OCI-LY1 (cell line): ENCODE measurements around the gene MCM10.

Source experiments
- H2AFZ ChIP-seq: fragments of 200-600 bp; sonication (generic), shearing (Covaris generic); 2 replicates; pipeline ENCODE4 v1.6.0; 2014; ENCODE audit warnings: antibody characterized with exemption, mild to moderate bottlenecking, low read length
- H3F3A ChIP-seq: fragments of 200-600 bp; sonication (generic), shearing (Covaris generic); 2 replicates; pipeline ENCODE4 v1.6.0; 2014; ENCODE audit warnings: mild to moderate bottlenecking, antibody characterized with exemption, low read length, moderate library complexity; ENCODE audit not compliant: insufficient read depth
- H3K27ac ChIP-seq: fragments of 200-600 bp; sonication (generic); 2 replicates; pipeline ENCODE4 v1.5.1; 2014; ENCODE audit warnings: low read length, mixed run types, mild to moderate bottlenecking, low read depth; ENCODE audit not compliant: poor library complexity, severe bottlenecking
- H3K27me3 ChIP-seq: fragments of 200-600 bp; sonication (generic); 2 replicates; pipeline ENCODE4 v1.6.0; 2014; ENCODE audit warnings: antibody characterized with exemption, mild to moderate bottlenecking, low read length, moderate library complexity; ENCODE audit not compliant: insufficient read depth
- H3K36me3 ChIP-seq: fragments of 200-600 bp; sonication (generic); 2 replicates; pipeline ENCODE4 v1.6.1; 2014; ENCODE audit warnings: mild to moderate bottlenecking, antibody characterized with exemption, low read length, moderate library complexity, mixed read lengths; ENCODE audit not compliant: insufficient read depth
- H3K4me1 ChIP-seq: fragments of 200-600 bp; sonication (generic); 2 replicates; pipeline ENCODE4 v1.5.1; 2014; ENCODE audit warnings: mild to moderate bottlenecking, low read length, moderate library complexity; ENCODE audit not compliant: insufficient read depth, severe bottlenecking
- H3K4me2 ChIP-seq: fragments of 200-600 bp; sonication (generic), shearing (Covaris generic); 2 replicates; pipeline ENCODE4 v1.6.1; 2014; ENCODE audit warnings: low read length
- H3K4me3 ChIP-seq: fragments of 200-600 bp; sonication (generic); 2 replicates; pipeline ENCODE4 v1.5.1; 2014; ENCODE audit warnings: low read length, low read depth, mild to moderate bottlenecking, mixed read lengths; ENCODE audit not compliant: poor library complexity, severe bottlenecking
- H3K79me2 ChIP-seq: fragments of 200-600 bp; shearing (Covaris generic); 2 replicates; pipeline ENCODE4 v1.6.1; 2016; ENCODE audit warnings: mixed run types, low read length, mixed read lengths; ENCODE audit not compliant: insufficient read depth
- H3K9ac ChIP-seq: fragments of 200-600 bp; sonication (generic), shearing (Covaris generic); 2 replicates; pipeline ENCODE4 v1.6.1; 2014; ENCODE audit warnings: mild to moderate bottlenecking, low read length, mixed read lengths
- H3K9me2 ChIP-seq: fragments of 200-600 bp; sonication (generic), shearing (Covaris generic); 2 replicates; pipeline ENCODE4 v1.6.1; 2014; ENCODE audit warnings: low read depth, mild to moderate bottlenecking, low read length, mixed read lengths
- H3K9me3 ChIP-seq: fragments of 200-600 bp; shearing (Covaris generic); 2 replicates; pipeline ENCODE4 v1.6.1; 2014; ENCODE audit warnings: low read length, mixed read lengths
- H4K20me1 ChIP-seq: fragments of 200-600 bp; sonication (generic), shearing (Covaris generic); 2 replicates; pipeline ENCODE4 v1.6.0; 2016; ENCODE audit warnings: mild to moderate bottlenecking, low read length; ENCODE audit not compliant: insufficient read depth
- EZH2 ChIP-seq: fragments of 200-600 bp; sonication (generic), shearing (Covaris generic); IDR thresholded peaks from 2 replicates; pipeline ENCODE4 v1.8.0; 2017; ENCODE audit warnings: borderline replicate concordance, mixed run types, mild to moderate bottlenecking, antibody characterized with exemption, low read length, moderate library complexity, mixed read lengths
- TF ChIP-seq, protein P1 (sequence below): fragments of 200-600 bp; sonication (generic), shearing (Covaris generic); IDR thresholded peaks from 2 replicates; pipeline ENCODE4 v1.5.1; 2017; ENCODE audit warnings: mild to moderate bottlenecking, antibody characterized with exemption, low read length, moderate library complexity, mixed read lengths

MCM10 gene

DNA sequence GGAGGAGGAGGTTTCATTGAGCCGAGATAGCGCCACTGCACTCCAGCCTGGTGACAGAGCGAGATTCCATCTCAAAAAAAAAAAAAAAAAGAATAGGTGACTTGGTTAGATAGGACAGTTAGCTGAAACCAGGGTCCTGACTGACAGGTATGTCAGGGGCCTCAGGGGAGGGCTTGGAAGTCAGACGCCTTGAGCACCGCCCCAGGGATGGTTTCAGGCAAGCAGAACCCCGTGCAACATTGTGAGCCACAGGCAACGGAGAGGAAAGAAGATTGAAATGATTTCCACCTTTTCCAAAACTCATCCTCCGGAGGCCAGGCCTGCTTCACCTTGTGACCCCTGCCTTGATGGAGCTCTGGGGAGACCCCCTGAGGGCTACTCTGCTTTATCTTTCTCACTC, 64.2 kb downstream of the MCM10 start:
- Histone ChIP-seq H3K4me3 (no peak overlapping the region), H4K20me1 (no peaks in the 10 kb centered on the region), H3K9me3 (no peaks in the 10 kb centered on the region), H3K79me2 (no peaks in the 10 kb centered on the region), H3K9ac (no peak overlapping the region), H3K4me2 (no peak overlapping the region), H3K36me3 (no peaks in the 10 kb centered on the region), H3K4me1 (no peaks in the 10 kb centered on the region), H3K27ac (no peak overlapping the region), H3F3A (no peaks in the 10 kb centered on the region), H2AFZ (no peak overlapping the region), H3K27me3 (no peaks in the 10 kb centered on the region), H3K9me2 (no peaks in the 10 kb centered on the region)
- no peak for TF ChIP-seq EZH2
- TF ChIP-seq, protein P1, sequence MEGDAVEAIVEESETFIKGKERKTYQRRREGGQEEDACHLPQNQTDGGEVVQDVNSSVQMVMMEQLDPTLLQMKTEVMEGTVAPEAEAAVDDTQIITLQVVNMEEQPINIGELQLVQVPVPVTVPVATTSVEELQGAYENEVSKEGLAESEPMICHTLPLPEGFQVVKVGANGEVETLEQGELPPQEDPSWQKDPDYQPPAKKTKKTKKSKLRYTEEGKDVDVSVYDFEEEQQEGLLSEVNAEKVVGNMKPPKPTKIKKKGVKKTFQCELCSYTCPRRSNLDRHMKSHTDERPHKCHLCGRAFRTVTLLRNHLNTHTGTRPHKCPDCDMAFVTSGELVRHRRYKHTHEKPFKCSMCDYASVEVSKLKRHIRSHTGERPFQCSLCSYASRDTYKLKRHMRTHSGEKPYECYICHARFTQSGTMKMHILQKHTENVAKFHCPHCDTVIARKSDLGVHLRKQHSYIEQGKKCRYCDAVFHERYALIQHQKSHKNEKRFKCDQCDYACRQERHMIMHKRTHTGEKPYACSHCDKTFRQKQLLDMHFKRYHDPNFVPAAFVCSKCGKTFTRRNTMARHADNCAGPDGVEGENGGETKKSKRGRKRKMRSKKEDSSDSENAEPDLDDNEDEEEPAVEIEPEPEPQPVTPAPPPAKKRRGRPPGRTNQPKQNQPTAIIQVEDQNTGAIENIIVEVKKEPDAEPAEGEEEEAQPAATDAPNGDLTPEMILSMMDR, result no peak

DNA sequence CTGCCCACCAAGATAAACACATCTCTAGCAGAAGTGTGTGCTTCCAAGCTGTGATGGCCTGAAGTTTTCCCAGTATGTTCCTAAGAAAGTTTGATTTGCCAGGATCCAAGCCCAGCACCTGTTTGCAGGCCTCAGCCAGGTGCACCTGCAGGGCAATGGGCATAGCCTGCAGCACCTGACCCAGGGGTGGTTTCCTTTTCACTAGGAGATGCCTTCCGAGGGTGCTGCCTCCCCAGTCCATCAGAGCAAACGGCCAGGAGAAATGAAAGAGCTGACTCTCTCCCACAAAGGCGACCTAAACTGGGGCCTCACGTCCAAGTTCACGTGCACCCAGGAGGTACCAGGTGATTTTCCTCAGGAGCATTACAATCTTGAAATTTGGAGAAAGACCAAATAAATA, 65.7 kb downstream of the MCM10 start:
- Histone ChIP-seq H3K36me3 (no peaks in the 10 kb centered on the region), H3K4me1 (no peaks in the 10 kb centered on the region), H3K4me2 (no peak overlapping the region), H3K9me2 (no peaks in the 10 kb centered on the region), H3K4me3 (no peak overlapping the region), H4K20me1 (no peaks in the 10 kb centered on the region), H3K9ac (no peak overlapping the region), H2AFZ (no peak overlapping the region), H3K27ac (no peak overlapping the region), H3K27me3 (no peaks in the 10 kb centered on the region), H3K9me3 (no peaks in the 10 kb centered on the region), H3F3A (no peaks in the 10 kb centered on the region), H3K79me2 (no peaks in the 10 kb centered on the region)
- TF ChIP-seq EZH2, result no peak
- TF ChIP-seq, protein P1, result no peak

DNA sequence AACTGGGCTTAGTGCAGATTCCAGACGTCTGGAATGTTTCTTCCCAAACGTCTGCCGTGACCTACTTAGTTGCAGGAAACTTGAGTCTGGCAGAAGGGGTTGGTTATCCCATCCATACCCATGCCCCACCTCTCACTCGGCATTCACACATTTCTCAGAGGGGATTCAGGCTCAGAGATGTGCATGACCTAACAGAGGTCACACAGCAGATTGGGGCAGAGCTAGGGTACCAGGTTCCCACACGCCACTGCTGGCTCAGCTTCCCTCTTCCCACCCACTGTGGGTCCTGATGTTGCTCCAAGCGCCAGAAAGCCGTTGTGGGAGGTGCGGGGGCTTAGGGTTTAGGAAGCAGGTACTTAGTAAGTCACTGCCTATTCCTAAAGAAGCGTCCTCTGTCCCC, 69.8 kb downstream of the MCM10 start:
- TF ChIP-seq, protein P1, result no peak
- no peak for TF ChIP-seq EZH2
- Histone ChIP-seq H3F3A (no peaks in the 10 kb centered on the region), H2AFZ (no peak overlapping the region), H3K36me3 (no peaks in the 10 kb centered on the region), H3K4me1 (no peaks in the 10 kb centered on the region), H3K79me2 (no peaks in the 10 kb centered on the region), H3K9me2 (no peaks in the 10 kb centered on the region), H3K9ac (no peak overlapping the region), H3K27me3 (no peaks in the 10 kb centered on the region), H3K4me2 (no peak overlapping the region), H3K27ac (no peak overlapping the region), H3K4me3 (no peak overlapping the region), H3K9me3 (no peaks in the 10 kb centered on the region), H4K20me1 (no peaks in the 10 kb centered on the region)
